ENCODE data around the gene NR2F1-AS1. TPM values are rescaled to one million over a fixed set of nuclear protein-coding genes. Genes with fewer than 3 reads are reported as not detected.
A peak's percentile ranks its signal among the peaks of the same experiment; 100 is the strongest.

NR2F1-AS1 gene
- polyA plus RNA-seq, 1 donor (not counting 4 experiments of a cell fraction or from before 2014, with no cell fraction given), result 0.25 TPM

- no peaks in the 10 kb centered on the region for H3K79me2 ChIP-seq (ENCODE audit: control insufficient read depth, insufficient read depth, low read length)
- FAIRE-seq, result no peak
- H3K4me1 ChIP-seq (ENCODE audit: control insufficient read depth, extremely low read depth, insufficient read depth, low read length), result peaks cover 8% of the 10 kb centered on the region
- peak overlapping the region; percentile 91 for H2AFZ ChIP-seq (ENCODE audit: control insufficient read depth, low read length)
- no peaks in the 10 kb centered on the region for H4K20me1 ChIP-seq (ENCODE audit: control insufficient read depth, extremely low read depth, insufficient read depth, low read length)
- H3K27ac ChIP-seq (ENCODE audit: control insufficient read depth, insufficient read depth, low read length), result no peak overlapping the region
- H3K9me1 ChIP-seq (ENCODE audit: control insufficient read depth, extremely low read depth, insufficient read depth, low read length), result no peaks in the 10 kb centered on the region
- dilution Hi-C loops (cut with MboI; ENCODE audit: extremely low pct_ligation_motif_present, low sequenced_read_pairs), result no loop called here
- peak overlapping the region; percentile 98 for H3K4me2 ChIP-seq (ENCODE audit: control insufficient read depth, extremely low read depth, insufficient read depth, low read depth, low read length)
- TF ChIP-seq, protein P1, sequence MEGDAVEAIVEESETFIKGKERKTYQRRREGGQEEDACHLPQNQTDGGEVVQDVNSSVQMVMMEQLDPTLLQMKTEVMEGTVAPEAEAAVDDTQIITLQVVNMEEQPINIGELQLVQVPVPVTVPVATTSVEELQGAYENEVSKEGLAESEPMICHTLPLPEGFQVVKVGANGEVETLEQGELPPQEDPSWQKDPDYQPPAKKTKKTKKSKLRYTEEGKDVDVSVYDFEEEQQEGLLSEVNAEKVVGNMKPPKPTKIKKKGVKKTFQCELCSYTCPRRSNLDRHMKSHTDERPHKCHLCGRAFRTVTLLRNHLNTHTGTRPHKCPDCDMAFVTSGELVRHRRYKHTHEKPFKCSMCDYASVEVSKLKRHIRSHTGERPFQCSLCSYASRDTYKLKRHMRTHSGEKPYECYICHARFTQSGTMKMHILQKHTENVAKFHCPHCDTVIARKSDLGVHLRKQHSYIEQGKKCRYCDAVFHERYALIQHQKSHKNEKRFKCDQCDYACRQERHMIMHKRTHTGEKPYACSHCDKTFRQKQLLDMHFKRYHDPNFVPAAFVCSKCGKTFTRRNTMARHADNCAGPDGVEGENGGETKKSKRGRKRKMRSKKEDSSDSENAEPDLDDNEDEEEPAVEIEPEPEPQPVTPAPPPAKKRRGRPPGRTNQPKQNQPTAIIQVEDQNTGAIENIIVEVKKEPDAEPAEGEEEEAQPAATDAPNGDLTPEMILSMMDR (optimal IDR thresholded peaks at IDR 0.05 in 1 of 3, IDR thresholded peaks at IDR 0.05 in 1 of 3, conservative IDR thresholded peaks at IDR 0.05 in 1 of 3; ENCODE audit: extremely low read depth in 1 of 3, insufficient read depth in 2 of 3, low read length in 3 of 3), result no peak
- no peak for TF ChIP-seq EZH2 (IDR thresholded peaks at IDR 0.05; ENCODE audit: low read length)
- no peak overlapping the region for H3K9ac ChIP-seq (ENCODE audit: control insufficient read depth, extremely low read depth, insufficient read depth, low read length)
- H3K36me3 ChIP-seq (ENCODE audit: control insufficient read depth in 2 of 2, extremely low read depth in 1 of 2, insufficient read depth in 2 of 2, low read length in 2 of 2), result no peaks in the 10 kb centered on the region
- H3K27me3 ChIP-seq (ENCODE audit: control insufficient read depth, extremely low read depth, insufficient read depth, low read length), result peaks cover 64% of the 10 kb centered on the region
- peak overlapping the region; percentile 31 to 83 (median 64) for H3K4me3 ChIP-seq (ENCODE audit: control insufficient read depth in 2 of 3, extremely low read depth in 1 of 3, insufficient read depth in 2 of 3, low read depth in 1 of 3, low read length in 3 of 3)
- H3K9me3 ChIP-seq (ENCODE audit: control insufficient read depth, low read depth, low read length), result no peaks in the 10 kb centered on the region
- DNase-seq (ENCODE audit: low read depth, low spot score), result no peak
Observed at GRCh38 chr5:93579692-93580062, 1.3 kb downstream of the NR2F1-AS1 start.

GRCh38 chr5:93578813-93579691 is 2.0 kb downstream of the NR2F1-AS1 start:
- dilution Hi-C loops (cut with MboI; ENCODE audit: extremely low pct_ligation_motif_present, low sequenced_read_pairs), result no loop called here
- no peak overlapping the region for H3K4me3 ChIP-seq (ENCODE audit: control insufficient read depth in 2 of 3, extremely low read depth in 1 of 3, insufficient read depth in 2 of 3, low read depth in 1 of 3, low read length in 3 of 3)
- no peak overlapping the region for H3K4me2 ChIP-seq (ENCODE audit: control insufficient read depth, extremely low read depth, insufficient read depth, low read depth, low read length)
- peak; percentile 57 for TF ChIP-seq EZH2 (IDR thresholded peaks at IDR 0.05; ENCODE audit: low read length)
- TF ChIP-seq, protein P1 (optimal IDR thresholded peaks at IDR 0.05 in 1 of 3, IDR thresholded peaks at IDR 0.05 in 1 of 3, conservative IDR thresholded peaks at IDR 0.05 in 1 of 3; ENCODE audit: extremely low read depth in 1 of 3, insufficient read depth in 2 of 3, low read length in 3 of 3), result no peak
- no peaks in the 10 kb centered on the region for H3K9me1 ChIP-seq (ENCODE audit: control insufficient read depth, extremely low read depth, insufficient read depth, low read length)
- H2AFZ ChIP-seq (ENCODE audit: control insufficient read depth, low read length), result no peak overlapping the region
- no peaks in the 10 kb centered on the region for H4K20me1 ChIP-seq (ENCODE audit: control insufficient read depth, extremely low read depth, insufficient read depth, low read length)
- no peak for DNase-seq (ENCODE audit: low read depth, low spot score)
- H3K4me1 ChIP-seq (ENCODE audit: control insufficient read depth, extremely low read depth, insufficient read depth, low read length), result peaks cover 8% of the 10 kb centered on the region
- H3K27me3 ChIP-seq (ENCODE audit: control insufficient read depth, extremely low read depth, insufficient read depth, low read length), result peaks cover 70% of the 10 kb centered on the region
- FAIRE-seq, result no peak
- no peak overlapping the region for H3K27ac ChIP-seq (ENCODE audit: control insufficient read depth, insufficient read depth, low read length)
- H3K36me3 ChIP-seq (ENCODE audit: control insufficient read depth in 2 of 2, extremely low read depth in 1 of 2, insufficient read depth in 2 of 2, low read length in 2 of 2), result no peaks in the 10 kb centered on the region
- no peaks in the 10 kb centered on the region for H3K9me3 ChIP-seq (ENCODE audit: control insufficient read depth, low read depth, low read length)
- H3K9ac ChIP-seq (ENCODE audit: control insufficient read depth, extremely low read depth, insufficient read depth, low read length), result no peak overlapping the region
- H3K79me2 ChIP-seq (ENCODE audit: control insufficient read depth, insufficient read depth, low read length), result no peaks in the 10 kb centered on the region

Measured in keratinocyte (primary cell).